GM19397 (cell line): Measurements from ENCODE around the gene RAB11FIP4.

Source experiments
- ATAC-seq: cut with Tn5 transposase; IDR thresholded peaks from one replicate; pipeline ENCODE4 v1.9.1; 2021; ENCODE audit warnings: mild to moderate bottlenecking, moderate library complexity; ENCODE audit not compliant: unreplicated experiment

RAB11FIP4 gene

GRCh38 chr17:31496601-31497000 is 105.1 kb downstream of the RAB11FIP4 start:
- no peak for ATAC-seq

GRCh38 chr17:31497431-31497830 is 106.0 kb downstream of the RAB11FIP4 start:
- no peak for ATAC-seq

- ATAC-seq = no peak
Observed at GRCh38 chr17:31497994-31498826, 106.7 kb downstream of the RAB11FIP4 start.

- no peak for ATAC-seq
Observed at GRCh38 chr17:31499771-31500554, 108.5 kb downstream of the RAB11FIP4 start.

- ATAC-seq = no peak
Observed at GRCh38 chr17:31506517-31506916, 115.0 kb downstream of the RAB11FIP4 start.

- ATAC-seq = peak; percentile 73
Observed at GRCh38 chr17:31508288-31509094, 117.0 kb downstream of the RAB11FIP4 start.

GRCh38 chr17:31509095-31509804 is 117.8 kb downstream of the RAB11FIP4 start:
- ATAC-seq = peak; percentile 13

GRCh38 chr17:31509805-31510177 is 118.3 kb downstream of the RAB11FIP4 start:
- no peak for ATAC-seq

- no peak for ATAC-seq
Observed at GRCh38 chr17:31510308-31511194, 119.1 kb downstream of the RAB11FIP4 start.

GRCh38 chr17:31511195-31511578 is 119.7 kb downstream of the RAB11FIP4 start:
- ATAC-seq = no peak

- no peak for ATAC-seq
Observed at GRCh38 chr17:31511580-31511979, 120.1 kb downstream of the RAB11FIP4 start.

GRCh38 chr17:31512104-31512740 is 120.7 kb downstream of the RAB11FIP4 start:
- ATAC-seq = no peak

- ATAC-seq = no peak
Observed at GRCh38 chr17:31512796-31513195, 121.3 kb downstream of the RAB11FIP4 start.

GRCh38 chr17:31513731-31514427 is 122.4 kb downstream of the RAB11FIP4 start:
- ATAC-seq = no peak

- no peak for ATAC-seq
Observed at GRCh38 chr17:31515267-31515666, 123.8 kb downstream of the RAB11FIP4 start.

- ATAC-seq = no peak
Observed at GRCh38 chr17:31517524-31517923, 126.0 kb downstream of the RAB11FIP4 start.

- no peak for ATAC-seq
Observed at GRCh38 chr17:31518478-31518877, 127.0 kb downstream of the RAB11FIP4 start.

- ATAC-seq = no peak
Observed at GRCh38 chr17:31521632-31522283, 130.3 kb downstream of the RAB11FIP4 start.
